Endothelial cell of umbilical vein (primary cell): ENCODE measurements around the gene ABI3. TPM values are rescaled to one million over a fixed set of nuclear protein-coding genes. Genes with fewer than 3 reads are reported as not detected.

Experiments used
- BruUV-seq: library from RNA; stranded (reverse); fragments of 400-500 nt; replicated peaks from 2 replicates; lab custom pipeline; 2021; lab: Mats Ljungman, UMichigan
- CTCF ChIA-PET: fragments of 300-600, 350-600 bp; sonication (Branson Sonifier 250); formaldehyde crosslinking; loops from one replicate; lab custom pipeline; 2021; ENCODE audit warnings: antibody characterized with exemption, inconsistent platforms; lab: Charles Lee
- POLR2A ChIA-PET: fragments of 300-600, 350-600 bp; sonication (Branson Sonifier 250); formaldehyde crosslinking; loops from one replicate; lab custom pipeline; 2021; ENCODE audit warnings: antibody characterized with exemption, inconsistent platforms; lab: Charles Lee
- DNase-seq: peaks from one replicate; pipeline ENCODE4 v3.0.0-alpha.2; 2011; ENCODE audit warnings: low read depth, low spot score
- FAIRE-seq: peaks from 2 replicates; lab custom pipeline; 2011; peaks lifted over from hg19 to GRCh38; lab: Jason Lieb, UNC
- H2AFZ ChIP-seq: 2 replicates; pipeline ENCODE4 v1.6.0; 2012; ENCODE audit warnings: low read depth, low read length, control low read depth, inconsistent platforms
- H3K27ac ChIP-seq: 2 replicates; pipeline ENCODE4 v1.5.1; 2011; ENCODE audit warnings: low read depth, mild to moderate bottlenecking, control low read depth, low read length, moderate library complexity; ENCODE audit not compliant: insufficient read depth
- H3K27me3 ChIP-seq, 2 experiments: 2 replicates each; pipeline versions ENCODE4 v1.6.0 to v1.6.1; 2011; ENCODE audit warnings: low read length in 2 of 2, mixed read lengths in 1 of 2; ENCODE audit not compliant: control insufficient read depth in 2 of 2, insufficient read depth in 2 of 2
- H3K36me3 ChIP-seq, 2 experiments: 2 replicates in 1 of 2; 3 replicates in 1 of 2; pipeline ENCODE4 v1.5.1; 2011; ENCODE audit warnings: low read length in 2 of 2, mild to moderate bottlenecking in 1 of 2, moderate library complexity in 1 of 2; ENCODE audit not compliant: control insufficient read depth in 2 of 2, insufficient read depth in 2 of 2; ENCODE audit errors: extremely low read depth in 1 of 2
- H3K4me1 ChIP-seq: 3 replicates; pipeline ENCODE4 v1.5.1; 2011; ENCODE audit warnings: mild to moderate bottlenecking, low read length; ENCODE audit not compliant: control insufficient read depth, insufficient read depth; ENCODE audit errors: extremely low read depth
- H3K4me2 ChIP-seq: 2 replicates; pipeline ENCODE4 v1.6.1; 2011; ENCODE audit warnings: low read length, control low read depth, mixed read lengths; ENCODE audit not compliant: insufficient read depth
- H3K4me3 ChIP-seq, 3 experiments: fragments of 200-600 bp in 1 of 3; sonication (generic), shearing (Covaris generic) in 1 of 3; replicated peaks in 1 of 3; 2 replicates each; pipeline ENCODE4 v1.5.1; 2011 to 2016; ENCODE audit warnings: control low read depth in 3 of 3, low read length in 3 of 3, mild to moderate bottlenecking in 2 of 3, inconsistent platforms in 1 of 3, low read depth in 1 of 3, moderate library complexity in 1 of 3; ENCODE audit not compliant: insufficient read depth in 1 of 3
- H3K79me2 ChIP-seq: 2 replicates; pipeline ENCODE4 v1.6.0; 2012; ENCODE audit warnings: low read length, inconsistent platforms; ENCODE audit not compliant: control insufficient read depth, insufficient read depth
- H3K9ac ChIP-seq: replicated peaks from 2 replicates; pipeline ENCODE3; 2011; ENCODE audit warnings: low read length, control low read depth; ENCODE audit not compliant: insufficient read depth; ENCODE audit errors: extremely low read depth
- H3K9me1 ChIP-seq: replicated peaks from 3 replicates; pipeline ENCODE4 v1.6.0; 2011; ENCODE audit warnings: mild to moderate bottlenecking, low read length; ENCODE audit not compliant: control insufficient read depth, insufficient read depth; ENCODE audit errors: extremely low read depth
- H3K9me3 ChIP-seq: replicated peaks from 2 replicates; pipeline ENCODE4 v1.5.1; 2012; ENCODE audit warnings: low read length, inconsistent platforms; ENCODE audit not compliant: control insufficient read depth, insufficient read depth
- H4K20me1 ChIP-seq: replicated peaks from 2 replicates; pipeline ENCODE3; 2011; ENCODE audit warnings: mild to moderate bottlenecking, low read length; ENCODE audit not compliant: control insufficient read depth, insufficient read depth; ENCODE audit errors: extremely low read depth
- EZH2 ChIP-seq: IDR thresholded peaks from 2 replicates; pipeline ENCODE4 v1.6.1; 2012; ENCODE audit warnings: borderline replicate concordance, low read depth, mild to moderate bottlenecking, moderate library complexity, low read length, inconsistent platforms; ENCODE audit not compliant: severe bottlenecking
- FOS ChIP-seq: IDR thresholded peaks from 2 replicates; pipeline ENCODE4 v1.6.1; 2011; ENCODE audit warnings: mild to moderate bottlenecking, low read length, moderate library complexity, borderline replicate concordance; ENCODE audit not compliant: insufficient read depth
- JUN ChIP-seq: IDR thresholded peaks from 2 replicates; pipeline ENCODE4 v1.6.1; 2011; ENCODE audit warnings: borderline replicate concordance, low read depth; ENCODE audit not compliant: insufficient read length, insufficient read depth
- MYC ChIP-seq: IDR thresholded peaks from one replicate; pipeline ENCODE4 v1.6.1; 2011; ENCODE audit warnings: mild to moderate bottlenecking, low read depth, low read length
- POLR2A ChIP-seq: IDR thresholded peaks from 2 replicates; pipeline ENCODE4 v1.6.1; 2012; ENCODE audit warnings: low read depth, mild to moderate bottlenecking, control low read depth, low read length
- POLR2AphosphoS5 ChIP-seq: IDR thresholded peaks from 2 replicates; pipeline ENCODE4 v1.6.1; 2012; ENCODE audit warnings: low read depth, mild to moderate bottlenecking, control low read depth, low read length, moderate library complexity; ENCODE audit not compliant: insufficient read depth
- dilution Hi-C: fragments of 300-500 bp; cut with MboI; formaldehyde crosslinking; loops from one replicate; pipeline ENCODE4 v1.15.0; 2019; ENCODE audit warnings: low sequenced_read_pairs; ENCODE audit not compliant: extremely low pct_ligation_motif_present
- intact Hi-C: fragments of 100-400 bp; cut with micrococcal nuclease; formaldehyde crosslinking; loops from one replicate; pipeline ENCODE4 v1.10.0; 2022
- polyA plus RNA-seq, 4 experiments: library from polyadenylated mRNA; depleted of rRNA in 3 of 4; stranded (reverse) in 3 of 4; unstranded in 1 of 4; fragments of >200 nt; gene quantifications; 2 replicates each; pipeline versions ENCODE4 v1.2.1 to v1.2.3, GENCODE V29; 2011 to 2012; ENCODE audit warnings: missing spikeins in 1 of 4
- total RNA-seq: library from RNA; stranded (reverse); gene quantifications from 2 replicates; pipeline ENCODE4 v1.2.3, GENCODE V29; 2021
- TF ChIP-seq, protein P1 (sequence below): IDR thresholded peaks from 2 replicates; pipeline ENCODE4 v1.6.1; 2011; ENCODE audit not compliant: insufficient read depth, insufficient read length
- TF ChIP-seq, protein P2 (sequence below), 2 donors: IDR thresholded peaks; 1 replicate in 1 of 2; 2 replicates in 1 of 2; pipeline ENCODE4 v1.5.1; 2011; ENCODE audit warnings: low read length in 2 of 2, mild to moderate bottlenecking in 2 of 2, moderate library complexity in 2 of 2, control low read depth in 1 of 2, inconsistent platforms in 1 of 2, low read depth in 1 of 2; ENCODE audit not compliant: insufficient read depth in 1 of 2; ENCODE audit errors: extremely low read depth in 1 of 2

Gene ABI3
- total and polyA plus RNA-seq, 2 donors (not counting 3 experiments of a cell fraction or from before 2014, with no cell fraction given) = 35.2 to 35.5 TPM

DNA sequence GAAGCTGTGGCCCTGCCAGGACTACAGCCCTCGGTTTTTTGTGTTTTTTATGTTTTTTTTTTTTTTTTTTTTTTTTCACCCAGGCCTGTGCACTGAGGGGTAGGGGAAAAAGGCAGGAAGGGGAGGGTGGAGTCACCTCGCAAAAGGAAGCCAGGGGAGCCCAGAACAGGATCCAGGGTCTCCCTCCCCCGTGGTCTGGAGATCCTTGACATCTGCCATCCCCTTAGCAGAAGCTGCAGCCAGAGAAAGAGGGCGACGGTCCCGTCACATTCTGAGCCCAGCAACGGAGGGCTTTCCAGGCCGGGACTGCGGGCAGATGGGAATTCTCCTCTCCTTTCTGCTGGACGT, 49.1 kb downstream of the ABI3 start:
- peaks cover 14% of the 10 kb centered on the region for H3K4me1 ChIP-seq
- TSS peak; percentile 69 for BruUV-seq
- no peaks in the 10 kb centered on the region for H3K27me3 ChIP-seq
- no peaks in the 10 kb centered on the region for H3K79me2 ChIP-seq
- peak overlapping the region; percentile 91 for H2AFZ ChIP-seq
- H3K36me3 ChIP-seq = no peaks in the 10 kb centered on the region
- H4K20me1 ChIP-seq = no peaks in the 10 kb centered on the region
- H3K4me2 ChIP-seq = peak overlapping the region; percentile 83
- peak overlapping the region; percentile 85 for H3K9ac ChIP-seq
- peak overlapping the region; percentile 43 to 51 (median 51) for H3K4me3 ChIP-seq
- no peaks in the 10 kb centered on the region for H3K9me1 ChIP-seq
- dilution Hi-C loops = no loop called here
- DNase-seq (no peak), FAIRE-seq (no peak)
- no peak for TF ChIP-seq FOS
- TF ChIP-seq, protein P1, sequence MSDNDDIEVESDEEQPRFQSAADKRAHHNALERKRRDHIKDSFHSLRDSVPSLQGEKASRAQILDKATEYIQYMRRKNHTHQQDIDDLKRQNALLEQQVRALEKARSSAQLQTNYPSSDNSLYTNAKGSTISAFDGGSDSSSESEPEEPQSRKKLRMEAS = no peak
- TF ChIP-seq POLR2AphosphoS5 = no peak
- TF ChIP-seq, protein P2, sequence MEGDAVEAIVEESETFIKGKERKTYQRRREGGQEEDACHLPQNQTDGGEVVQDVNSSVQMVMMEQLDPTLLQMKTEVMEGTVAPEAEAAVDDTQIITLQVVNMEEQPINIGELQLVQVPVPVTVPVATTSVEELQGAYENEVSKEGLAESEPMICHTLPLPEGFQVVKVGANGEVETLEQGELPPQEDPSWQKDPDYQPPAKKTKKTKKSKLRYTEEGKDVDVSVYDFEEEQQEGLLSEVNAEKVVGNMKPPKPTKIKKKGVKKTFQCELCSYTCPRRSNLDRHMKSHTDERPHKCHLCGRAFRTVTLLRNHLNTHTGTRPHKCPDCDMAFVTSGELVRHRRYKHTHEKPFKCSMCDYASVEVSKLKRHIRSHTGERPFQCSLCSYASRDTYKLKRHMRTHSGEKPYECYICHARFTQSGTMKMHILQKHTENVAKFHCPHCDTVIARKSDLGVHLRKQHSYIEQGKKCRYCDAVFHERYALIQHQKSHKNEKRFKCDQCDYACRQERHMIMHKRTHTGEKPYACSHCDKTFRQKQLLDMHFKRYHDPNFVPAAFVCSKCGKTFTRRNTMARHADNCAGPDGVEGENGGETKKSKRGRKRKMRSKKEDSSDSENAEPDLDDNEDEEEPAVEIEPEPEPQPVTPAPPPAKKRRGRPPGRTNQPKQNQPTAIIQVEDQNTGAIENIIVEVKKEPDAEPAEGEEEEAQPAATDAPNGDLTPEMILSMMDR (IDR thresholded peaks at IDR 0.05; ENCODE audit: extremely low read depth in 1 of 2, insufficient read depth in 1 of 2, low read depth in 1 of 2, low read length in 2 of 2) = no peak
- TF ChIP-seq MYC = no peak
- TF ChIP-seq JUN = no peak
- no peak for TF ChIP-seq EZH2
- TF ChIP-seq POLR2A = no peak
- intact Hi-C loops = loop anchor here (1.0 to 2.0 kb wide), 2 partner anchors 29 to 67 kb away; partner anchors contain the start of gene PHOSPHO1
- ChIA-PET CTCF (interaction anchor here (0.9 to 2.2 kb wide), 8 partner anchors 12 to 79 kb away, joined by 3 to 12 read pairs (median 4); no protein-coding TSS in a partner anchor), POLR2A (no interaction called here)
- H3K9me3 ChIP-seq = no peaks in the 10 kb centered on the region
- H3K27ac ChIP-seq = peak overlapping the region; percentile 85
